Measurements from ENCODE around the gene YY2.
"Not testable (repeated sequence)": the region's sequence is repeated elsewhere in the genome, so short reads cannot be mapped to it uniquely, and the experiment has no call there.

The YY2 gene

GRCh38 chrX:21816136-21816535 lies 39.7 kb upstream of the YY2 start:
- no peak for DNase-seq (ENCODE audit: extremely low spot score)
- POLR2A ChIA-PET, result no interaction called here
- TF ChIP-seq LEF1 (IDR thresholded peaks at IDR 0.05; ENCODE audit: borderline replicate concordance), result no peak
- no peak for TF ChIP-seq PKNOX1 (IDR thresholded peaks at IDR 0.05)
- TF ChIP-seq ARNT (IDR thresholded peaks at IDR 0.05), result no peak
- no peak for TF ChIP-seq BHLHE40 (IDR thresholded peaks at IDR 0.05; ENCODE audit: borderline replicate concordance)
- no peak for TF ChIP-seq HDGF (IDR thresholded peaks at IDR 0.05; ENCODE audit: borderline replicate concordance)
- TF ChIP-seq SP1 (IDR thresholded peaks at IDR 0.05), result no peak
- TF ChIP-seq CTBP1 (IDR thresholded peaks at IDR 0.05; ENCODE audit: borderline replicate concordance), result no peak
- TF ChIP-seq L3MBTL2 (conservative IDR thresholded peaks at IDR 0.05), result no peak
- no peak for TF ChIP-seq FOXM1 (IDR thresholded peaks at IDR 0.05; ENCODE audit: borderline replicate concordance)
- TF ChIP-seq NFRKB (IDR thresholded peaks at IDR 0.05), result no peak
- TF ChIP-seq ELF4 (IDR thresholded peaks at IDR 0.05), result no peak
- TF ChIP-seq ZNF384 (IDR thresholded peaks at IDR 0.05), result no peak
- TF ChIP-seq FOXA1 (IDR thresholded peaks at IDR 0.05), result no peak
- TF ChIP-seq TARDBP (IDR thresholded peaks at IDR 0.05), result no peak
- no peak for TF ChIP-seq FOXK2 (IDR thresholded peaks at IDR 0.05)
- TF ChIP-seq SUZ12 (IDR thresholded peaks at IDR 0.05), result no peak
- CTCF ChIA-PET, result no interaction called here

GRCh38 chrX:21820170-21820569 lies 35.6 kb upstream of the YY2 start:
- POLR2A ChIA-PET; CTCF ChIA-PET; DNase-seq (ENCODE audit: extremely low spot score): not testable (repeated sequence)

DNA sequence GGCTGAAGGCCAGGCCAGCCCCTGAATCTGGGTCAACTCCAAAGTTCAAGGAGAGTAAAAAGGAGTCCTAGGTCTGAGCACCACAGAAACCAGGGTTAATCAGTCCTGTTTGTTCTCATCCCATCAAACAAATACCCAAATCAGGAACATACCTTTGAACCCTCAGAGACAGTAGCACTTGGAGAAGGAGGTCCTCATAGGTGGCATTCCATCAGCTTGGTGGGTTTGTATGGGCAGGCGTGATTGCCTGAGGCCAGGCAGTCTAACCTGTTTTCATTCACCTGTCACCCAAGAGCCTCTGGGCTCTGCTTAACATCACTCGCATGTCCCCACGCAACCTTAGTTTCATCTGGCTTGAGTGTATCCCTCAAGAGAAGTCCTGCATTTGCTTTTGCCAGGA lies 33.9 kb upstream of the YY2 start:
- no peak for TF ChIP-seq PKNOX1 (IDR thresholded peaks at IDR 0.05)
- ChIA-PET CTCF (no interaction called here), POLR2A (no interaction called here)
- DNase-seq (ENCODE audit: extremely low spot score), result no peak

GRCh38 chrX:21831496-21831895 lies 24.3 kb upstream of the YY2 start:
- ChIA-PET POLR2A (no interaction called here), CTCF (no interaction called here)
- no peak for DNase-seq (ENCODE audit: extremely low spot score)
- TF ChIP-seq BHLHE40 (IDR thresholded peaks at IDR 0.05; ENCODE audit: borderline replicate concordance) (no peak), HDGF (IDR thresholded peaks at IDR 0.05; ENCODE audit: borderline replicate concordance) (no peak), FOXM1 (IDR thresholded peaks at IDR 0.05; ENCODE audit: borderline replicate concordance) (no peak)

DNA sequence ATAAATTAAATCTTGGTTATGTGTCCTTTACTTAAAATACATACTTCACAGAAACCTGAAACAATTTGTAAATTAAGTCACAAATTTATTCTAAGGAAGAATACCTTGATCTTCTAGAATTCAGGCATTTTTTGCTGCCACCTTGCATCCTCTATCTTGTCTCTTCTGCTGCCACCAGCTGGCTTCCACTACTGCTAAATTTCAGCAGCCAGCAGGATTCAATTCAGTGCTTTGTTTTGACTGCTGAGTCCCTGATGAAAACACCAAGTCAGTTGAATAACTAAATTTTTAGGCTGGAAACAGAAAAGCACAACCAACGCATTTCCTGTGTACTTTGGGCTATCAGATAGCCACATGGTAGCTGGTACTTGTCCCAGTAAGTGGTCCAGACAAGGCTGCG lies 18.7 kb upstream of the YY2 start:
- TF ChIP-seq ARNT (IDR thresholded peaks at IDR 0.05), result no peak
- ChIA-PET POLR2A (no interaction called here), CTCF (no interaction called here)
- DNase-seq (ENCODE audit: extremely low spot score), result no peak

- CTCF ChIA-PET, result no interaction called here
- TF ChIP-seq NFRKB (IDR thresholded peaks at IDR 0.05) (no peak), SP1 (IDR thresholded peaks at IDR 0.05) (no peak), SUZ12 (IDR thresholded peaks at IDR 0.05) (no peak), FOXM1 (IDR thresholded peaks at IDR 0.05; ENCODE audit: borderline replicate concordance) (no peak), FOXA1 (IDR thresholded peaks at IDR 0.05) (no peak), PKNOX1 (IDR thresholded peaks at IDR 0.05) (no peak), ZNF384 (IDR thresholded peaks at IDR 0.05) (no peak), LEF1 (IDR thresholded peaks at IDR 0.05; ENCODE audit: borderline replicate concordance) (no peak), FOXK2 (IDR thresholded peaks at IDR 0.05) (no peak), L3MBTL2 (conservative IDR thresholded peaks at IDR 0.05) (no peak), CTBP1 (IDR thresholded peaks at IDR 0.05; ENCODE audit: borderline replicate concordance) (no peak), ARNT (IDR thresholded peaks at IDR 0.05) (no peak), BHLHE40 (IDR thresholded peaks at IDR 0.05; ENCODE audit: borderline replicate concordance) (no peak), TARDBP (IDR thresholded peaks at IDR 0.05) (no peak), ELF4 (IDR thresholded peaks at IDR 0.05) (no peak), HDGF (IDR thresholded peaks at IDR 0.05; ENCODE audit: borderline replicate concordance) (no peak)
- no peak for DNase-seq (ENCODE audit: extremely low spot score)
- POLR2A ChIA-PET, result interaction anchor here (0.9 to 1.0 kb wide), 2 partner anchors 89 to 100 kb away, joined by 3 read pairs; no protein-coding TSS in a partner anchor
Measured at GRCh38 chrX:21838937-21839333, 16.9 kb upstream of the YY2 start.

GRCh38 chrX:21839334-21840192 lies 16.2 kb upstream of the YY2 start, which contains the start of gene MBTPS2:
MBTPS2 (plus strand) TSS chrX:21839617; CDS start chrX:21839735, 118 bp downstream.
- ChIA-PET POLR2A (interaction anchor here (0.7 to 0.9 kb wide), 2 partner anchors 88 to 115 kb away, joined by 3 read pairs; no protein-coding TSS in a partner anchor), CTCF (no interaction called here)
- peak; percentile 62 for DNase-seq (ENCODE audit: extremely low spot score)
- TF ChIP-seq ARNT (IDR thresholded peaks at IDR 0.05) (no peak), CTBP1 (IDR thresholded peaks at IDR 0.05; ENCODE audit: borderline replicate concordance) (peak; percentile 83), FOXA1 (IDR thresholded peaks at IDR 0.05) (no peak), PKNOX1 (IDR thresholded peaks at IDR 0.05) (no peak), BHLHE40 (IDR thresholded peaks at IDR 0.05; ENCODE audit: borderline replicate concordance) (no peak), LEF1 (IDR thresholded peaks at IDR 0.05; ENCODE audit: borderline replicate concordance) (no peak), FOXM1 (IDR thresholded peaks at IDR 0.05; ENCODE audit: borderline replicate concordance) (no peak), SUZ12 (IDR thresholded peaks at IDR 0.05) (no peak), TARDBP (IDR thresholded peaks at IDR 0.05) (no peak), NFRKB (IDR thresholded peaks at IDR 0.05) (peak; percentile 70), L3MBTL2 (conservative IDR thresholded peaks at IDR 0.05) (no peak; the same call in none of the 2 replicates), HDGF (IDR thresholded peaks at IDR 0.05; ENCODE audit: borderline replicate concordance) (no peak), ELF4 (IDR thresholded peaks at IDR 0.05) (no peak), SP1 (IDR thresholded peaks at IDR 0.05) (no peak)
